Endothelial cell of umbilical vein (primary cell): ENCODE data around the gene CLEC16A. TPM values are rescaled to one million over a fixed set of nuclear protein-coding genes. Genes with fewer than 3 reads are reported as not detected.

ENCODE experiments used
- BruUV-seq: library from RNA; stranded (reverse); fragments of 400-500 nt; replicated peaks from 2 replicates; lab custom pipeline; 2021; lab: Mats Ljungman, UMichigan
- CTCF ChIA-PET: fragments of 300-600, 350-600 bp; sonication (Branson Sonifier 250); formaldehyde crosslinking; loops from one replicate; lab custom pipeline; 2021; ENCODE audit warnings: antibody characterized with exemption, inconsistent platforms; lab: Charles Lee
- POLR2A ChIA-PET: fragments of 300-600, 350-600 bp; sonication (Branson Sonifier 250); formaldehyde crosslinking; loops from one replicate; lab custom pipeline; 2021; ENCODE audit warnings: antibody characterized with exemption, inconsistent platforms; lab: Charles Lee
- DNase-seq: peaks from one replicate; pipeline ENCODE4 v3.0.0-alpha.2; 2011; ENCODE audit warnings: low read depth, low spot score
- FAIRE-seq: peaks from 2 replicates; lab custom pipeline; 2011; peaks lifted over from hg19 to GRCh38; lab: Jason Lieb, UNC
- H2AFZ ChIP-seq: 2 replicates; pipeline ENCODE4 v1.6.0; 2012; ENCODE audit warnings: low read depth, low read length, control low read depth, inconsistent platforms
- H3K27ac ChIP-seq: 2 replicates; pipeline ENCODE4 v1.5.1; 2011; ENCODE audit warnings: low read depth, mild to moderate bottlenecking, control low read depth, low read length, moderate library complexity; ENCODE audit not compliant: insufficient read depth
- H3K27me3 ChIP-seq, 2 experiments: 2 replicates each; pipeline versions ENCODE4 v1.6.0 to v1.6.1; 2011; ENCODE audit warnings: low read length in 2 of 2, mixed read lengths in 1 of 2; ENCODE audit not compliant: control insufficient read depth in 2 of 2, insufficient read depth in 2 of 2
- H3K36me3 ChIP-seq, 2 experiments: 2 replicates in 1 of 2; 3 replicates in 1 of 2; pipeline ENCODE4 v1.5.1; 2011; ENCODE audit warnings: low read length in 2 of 2, mild to moderate bottlenecking in 1 of 2, moderate library complexity in 1 of 2; ENCODE audit not compliant: control insufficient read depth in 2 of 2, insufficient read depth in 2 of 2; ENCODE audit errors: extremely low read depth in 1 of 2
- H3K4me1 ChIP-seq: 3 replicates; pipeline ENCODE4 v1.5.1; 2011; ENCODE audit warnings: mild to moderate bottlenecking, low read length; ENCODE audit not compliant: control insufficient read depth, insufficient read depth; ENCODE audit errors: extremely low read depth
- H3K4me2 ChIP-seq: 2 replicates; pipeline ENCODE4 v1.6.1; 2011; ENCODE audit warnings: low read length, control low read depth, mixed read lengths; ENCODE audit not compliant: insufficient read depth
- H3K4me3 ChIP-seq, 3 experiments: fragments of 200-600 bp in 1 of 3; sonication (generic), shearing (Covaris generic) in 1 of 3; replicated peaks in 1 of 3; 2 replicates each; pipeline ENCODE4 v1.5.1; 2011 to 2016; ENCODE audit warnings: control low read depth in 3 of 3, low read length in 3 of 3, mild to moderate bottlenecking in 2 of 3, inconsistent platforms in 1 of 3, low read depth in 1 of 3, moderate library complexity in 1 of 3; ENCODE audit not compliant: insufficient read depth in 1 of 3
- H3K79me2 ChIP-seq: 2 replicates; pipeline ENCODE4 v1.6.0; 2012; ENCODE audit warnings: low read length, inconsistent platforms; ENCODE audit not compliant: control insufficient read depth, insufficient read depth
- H3K9ac ChIP-seq: replicated peaks from 2 replicates; pipeline ENCODE3; 2011; ENCODE audit warnings: low read length, control low read depth; ENCODE audit not compliant: insufficient read depth; ENCODE audit errors: extremely low read depth
- H3K9me1 ChIP-seq: replicated peaks from 3 replicates; pipeline ENCODE4 v1.6.0; 2011; ENCODE audit warnings: mild to moderate bottlenecking, low read length; ENCODE audit not compliant: control insufficient read depth, insufficient read depth; ENCODE audit errors: extremely low read depth
- H3K9me3 ChIP-seq: replicated peaks from 2 replicates; pipeline ENCODE4 v1.5.1; 2012; ENCODE audit warnings: low read length, inconsistent platforms; ENCODE audit not compliant: control insufficient read depth, insufficient read depth
- H4K20me1 ChIP-seq: replicated peaks from 2 replicates; pipeline ENCODE3; 2011; ENCODE audit warnings: mild to moderate bottlenecking, low read length; ENCODE audit not compliant: control insufficient read depth, insufficient read depth; ENCODE audit errors: extremely low read depth
- CTCF ChIP-seq, 2 donors: IDR thresholded peaks; 1 replicate in 1 of 2; 2 replicates in 1 of 2; pipeline ENCODE4 v1.5.1; 2011; ENCODE audit warnings: low read length in 2 of 2, mild to moderate bottlenecking in 2 of 2, moderate library complexity in 2 of 2, control low read depth in 1 of 2, inconsistent platforms in 1 of 2, low read depth in 1 of 2; ENCODE audit not compliant: insufficient read depth in 1 of 2; ENCODE audit errors: extremely low read depth in 1 of 2
- EZH2 ChIP-seq: IDR thresholded peaks from 2 replicates; pipeline ENCODE4 v1.6.1; 2012; ENCODE audit warnings: borderline replicate concordance, low read depth, mild to moderate bottlenecking, moderate library complexity, low read length, inconsistent platforms; ENCODE audit not compliant: severe bottlenecking
- FOS ChIP-seq: IDR thresholded peaks from 2 replicates; pipeline ENCODE4 v1.6.1; 2011; ENCODE audit warnings: mild to moderate bottlenecking, low read length, moderate library complexity, borderline replicate concordance; ENCODE audit not compliant: insufficient read depth
- GATA2 ChIP-seq: IDR thresholded peaks from 2 replicates; pipeline ENCODE4 v1.7.0; 2011; ENCODE audit warnings: low read depth, mild to moderate bottlenecking, moderate library complexity, mixed read lengths, low read length; ENCODE audit not compliant: insufficient read length, insufficient read depth
- JUN ChIP-seq: IDR thresholded peaks from 2 replicates; pipeline ENCODE4 v1.6.1; 2011; ENCODE audit warnings: borderline replicate concordance, low read depth; ENCODE audit not compliant: insufficient read length, insufficient read depth
- MAX ChIP-seq: IDR thresholded peaks from 2 replicates; pipeline ENCODE4 v1.6.1; 2011; ENCODE audit not compliant: insufficient read depth, insufficient read length
- MYC ChIP-seq: IDR thresholded peaks from one replicate; pipeline ENCODE4 v1.6.1; 2011; ENCODE audit warnings: mild to moderate bottlenecking, low read depth, low read length
- POLR2A ChIP-seq: IDR thresholded peaks from 2 replicates; pipeline ENCODE4 v1.6.1; 2012; ENCODE audit warnings: low read depth, mild to moderate bottlenecking, control low read depth, low read length
- POLR2AphosphoS5 ChIP-seq: IDR thresholded peaks from 2 replicates; pipeline ENCODE4 v1.6.1; 2012; ENCODE audit warnings: low read depth, mild to moderate bottlenecking, control low read depth, low read length, moderate library complexity; ENCODE audit not compliant: insufficient read depth
- dilution Hi-C: fragments of 300-500 bp; cut with MboI; formaldehyde crosslinking; loops from one replicate; pipeline ENCODE4 v1.15.0; 2019; ENCODE audit warnings: low sequenced_read_pairs; ENCODE audit not compliant: extremely low pct_ligation_motif_present
- intact Hi-C: fragments of 100-400 bp; cut with micrococcal nuclease; formaldehyde crosslinking; loops from one replicate; pipeline ENCODE4 v1.10.0; 2022
- polyA plus RNA-seq, 4 experiments: library from polyadenylated mRNA; depleted of rRNA in 3 of 4; stranded (reverse) in 3 of 4; unstranded in 1 of 4; fragments of >200 nt; gene quantifications; 2 replicates each; pipeline versions ENCODE4 v1.2.1 to v1.2.3, GENCODE V29; 2011 to 2012; ENCODE audit warnings: missing spikeins in 1 of 4
- total RNA-seq: library from RNA; stranded (reverse); gene quantifications from 2 replicates; pipeline ENCODE4 v1.2.3, GENCODE V29; 2021

Gene CLEC16A
- total and polyA plus RNA-seq, 2 donors (not counting 3 experiments of a cell fraction or from before 2014, with no cell fraction given) = 11.4 to 23.3 TPM

GRCh38 chr16:11114366-11115164, 170.2 kb downstream of the CLEC16A start:
- dilution Hi-C loops = no loop called here
- peak; percentile 4 for FAIRE-seq
- no peak overlapping the region for H3K9ac ChIP-seq
- H3K9me1 ChIP-seq = no peaks in the 10 kb centered on the region
- BruUV-seq = no TSS peak
- H3K4me3 ChIP-seq = no peak overlapping the region
- H2AFZ ChIP-seq = no peak overlapping the region
- no peaks in the 10 kb centered on the region for H3K9me3 ChIP-seq
- H3K27ac ChIP-seq = no peak overlapping the region
- no peaks in the 10 kb centered on the region for H3K4me1 ChIP-seq
- ChIA-PET POLR2A (no interaction called here), CTCF (no interaction called here)
- H3K27me3 ChIP-seq = no peaks in the 10 kb centered on the region
- TF ChIP-seq EZH2 (no peak), GATA2 (no peak), FOS (no peak), MYC (no peak), MAX (no peak)
- H3K79me2 ChIP-seq = no peaks in the 10 kb centered on the region
- intact Hi-C loops = no loop called here
- H3K4me2 ChIP-seq = no peak overlapping the region
- no peaks in the 10 kb centered on the region for H4K20me1 ChIP-seq
- no peaks in the 10 kb centered on the region for H3K36me3 ChIP-seq
- DNase-seq = no peak

- Histone ChIP-seq H4K20me1 (no peaks in the 10 kb centered on the region), H3K27ac (no peak overlapping the region), H3K79me2 (no peaks in the 10 kb centered on the region), H2AFZ (no peak overlapping the region), H3K9me1 (no peaks in the 10 kb centered on the region), H3K36me3 (no peaks in the 10 kb centered on the region), H3K9me3 (no peaks in the 10 kb centered on the region), H3K4me2 (no peak overlapping the region), H3K4me1 (peaks cover 18% of the 10 kb centered on the region), H3K27me3 (no peaks in the 10 kb centered on the region), H3K4me3 (no peak overlapping the region), H3K9ac (no peak overlapping the region)
- FAIRE-seq = no peak
- dilution Hi-C loops = no loop called here
- intact Hi-C loops = no loop called here
- ChIA-PET POLR2A (no interaction called here), CTCF (no interaction called here)
- TF ChIP-seq FOS (no peak), EZH2 (no peak), JUN (no peak), GATA2 (no peak), POLR2A (no peak), CTCF (IDR thresholded peaks at IDR 0.05; ENCODE audit: extremely low read depth in 1 of 2, insufficient read depth in 1 of 2, low read depth in 1 of 2, low read length in 2 of 2) (no peak), MYC (no peak), MAX (no peak), POLR2AphosphoS5 (no peak)
- no TSS peak for BruUV-seq
- no peak for DNase-seq
These were observed 173.3 kb downstream of the CLEC16A start for GRCh38 chr16:11117576-11118211.
